GM10847 (cell line): Measurements from ENCODE around the gene CNTNAP1.
A peak's percentile ranks its signal among the peaks of the same experiment; 100 is the strongest.

Experiments
- POLR2A ChIP-seq: IDR thresholded peaks from 2 replicates; pipeline ENCODE4 v1.6.1; 2011; ENCODE audit not compliant: insufficient read length; ENCODE audit errors: extremely low read depth

The CNTNAP1 gene

DNA sequence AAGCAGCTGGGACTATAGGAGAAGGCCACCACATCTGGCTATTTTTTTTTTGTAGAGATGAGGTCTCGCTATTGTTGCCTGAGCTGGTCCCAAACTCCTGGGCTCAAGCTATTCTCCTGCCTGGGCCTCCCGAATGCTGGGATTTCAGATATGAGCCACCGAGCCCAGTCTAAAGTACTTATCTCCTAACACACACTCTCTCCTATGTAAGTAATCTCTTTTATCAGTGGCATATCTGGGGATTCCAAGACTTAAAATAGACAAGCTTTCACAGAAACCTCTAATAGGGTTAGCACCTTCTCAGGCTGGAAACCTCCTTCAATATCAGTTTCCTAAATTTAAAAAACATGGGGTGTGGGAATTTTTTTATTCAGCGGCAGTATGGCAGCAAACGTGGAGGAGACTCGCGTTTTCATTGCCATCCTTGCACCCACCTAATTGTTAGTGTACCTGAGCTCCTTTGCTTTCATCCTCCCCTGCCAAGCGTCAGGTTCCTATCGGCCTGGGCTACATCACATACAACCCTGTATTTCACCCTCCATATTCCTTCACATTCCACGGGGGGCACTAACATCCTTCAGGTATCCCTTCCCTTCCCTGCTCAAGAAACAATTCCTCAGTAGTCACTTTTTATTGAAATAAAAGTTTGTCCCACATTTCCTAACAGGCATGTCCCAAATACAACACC is 61.4 kb downstream of the CNTNAP1 start:
- TF ChIP-seq POLR2A = no peak

DNA sequence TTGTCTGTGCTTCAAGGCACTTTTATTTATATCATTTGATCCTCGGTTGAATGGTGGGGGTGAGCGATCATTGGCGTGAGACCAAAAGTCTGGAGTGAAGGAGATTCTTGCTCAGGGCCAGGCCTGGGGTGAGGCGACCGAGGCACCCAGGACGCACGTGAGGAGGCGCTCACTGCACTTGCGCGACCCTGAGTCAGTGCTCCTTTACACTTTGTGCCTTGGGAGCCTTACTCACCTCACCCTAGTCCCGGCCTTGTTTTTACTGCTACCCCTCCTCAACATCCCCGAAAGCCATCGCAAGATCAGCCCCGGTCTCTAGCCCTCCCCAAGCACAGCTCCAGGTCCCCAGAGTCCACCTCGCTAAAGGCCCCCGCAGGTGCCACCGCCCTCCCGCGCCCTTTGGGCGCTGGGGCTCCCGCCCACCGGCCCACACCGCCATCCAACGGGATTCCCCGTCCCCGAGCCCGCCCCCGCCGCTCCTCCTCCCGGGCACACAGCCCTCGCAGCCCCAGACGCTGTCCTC is 62.0 kb downstream of the CNTNAP1 start:
- no peak for TF ChIP-seq POLR2A

DNA sequence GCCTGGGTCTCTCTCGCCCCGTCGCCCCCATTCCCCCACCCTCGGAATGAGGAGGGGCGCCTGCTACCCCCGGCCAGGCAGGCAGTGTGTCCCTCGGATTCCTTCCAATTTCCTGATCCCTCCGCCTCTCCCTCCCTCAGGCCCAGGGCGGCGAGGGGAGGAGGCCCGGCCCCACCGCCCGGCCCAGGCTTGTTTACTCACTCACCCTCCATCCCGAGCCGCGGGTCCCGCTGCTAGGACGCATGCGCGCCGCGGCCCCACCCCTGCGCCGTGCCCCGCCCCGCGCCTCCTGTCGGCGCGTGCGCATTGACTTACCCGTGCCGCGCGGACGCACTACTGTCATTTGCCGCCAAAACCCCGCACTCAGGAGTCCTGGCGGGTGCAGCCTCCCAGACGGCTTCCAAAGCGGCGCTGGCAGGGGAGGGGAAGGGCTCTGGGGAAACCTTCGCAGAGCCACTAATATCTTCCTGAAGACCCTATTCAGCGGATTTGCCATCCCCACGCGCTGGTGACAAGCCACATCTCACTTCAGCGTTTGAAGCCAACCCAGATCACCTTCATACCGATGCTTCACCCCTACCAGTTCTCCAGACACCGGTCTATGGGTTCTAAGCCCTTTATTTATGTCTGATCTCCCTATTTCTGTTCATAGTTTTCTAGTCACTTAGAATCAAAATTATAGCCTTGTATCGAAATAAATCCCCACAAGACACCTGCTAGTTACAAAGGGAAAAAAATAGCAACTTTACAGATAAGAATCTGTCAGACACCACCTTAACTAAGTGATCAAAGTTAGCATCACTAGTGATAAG is 62.7 kb downstream of the CNTNAP1 start, which contains the start of gene EZH1:
Gene EZH1 (minus strand): TSS at position 235 of the 812 bp plus-strand sequence. CDS start 16,099 bp downstream, outside the sequence.
- TF ChIP-seq POLR2A = peak; percentile 44

DNA sequence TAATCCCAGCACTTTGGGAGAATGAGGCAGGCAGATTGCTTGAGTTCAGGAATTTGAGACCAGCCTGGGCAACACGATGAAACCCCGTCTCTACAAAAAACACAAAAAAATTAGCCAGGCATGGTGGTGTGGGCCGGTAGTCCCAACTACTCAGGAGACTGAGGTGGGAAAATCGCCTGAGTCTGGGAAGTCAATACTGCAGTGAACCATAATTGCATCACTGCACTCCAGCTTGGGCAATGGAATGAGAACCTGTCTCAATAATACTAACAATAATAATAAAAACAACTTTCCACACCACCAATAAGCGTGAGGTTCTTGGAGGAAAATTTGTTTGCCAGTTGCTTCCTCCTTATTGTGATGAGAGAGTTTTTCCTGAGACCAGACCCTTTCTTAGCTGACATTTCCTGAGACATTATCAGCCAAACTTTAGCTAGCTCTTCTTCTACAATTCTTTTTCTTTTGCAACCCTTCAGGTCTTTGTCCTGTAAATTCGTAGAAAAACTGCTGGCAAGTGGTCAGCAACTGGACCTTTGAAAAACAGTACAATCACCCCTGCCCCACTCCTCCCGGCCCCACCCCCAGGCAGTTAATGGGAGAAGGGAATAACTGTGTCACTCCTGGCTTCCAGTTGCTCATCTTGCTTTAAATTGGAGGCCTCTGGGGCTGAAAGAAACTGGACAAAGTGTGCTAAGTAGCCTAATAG is 66.0 kb downstream of the CNTNAP1 start:
- no peak for TF ChIP-seq POLR2A

DNA sequence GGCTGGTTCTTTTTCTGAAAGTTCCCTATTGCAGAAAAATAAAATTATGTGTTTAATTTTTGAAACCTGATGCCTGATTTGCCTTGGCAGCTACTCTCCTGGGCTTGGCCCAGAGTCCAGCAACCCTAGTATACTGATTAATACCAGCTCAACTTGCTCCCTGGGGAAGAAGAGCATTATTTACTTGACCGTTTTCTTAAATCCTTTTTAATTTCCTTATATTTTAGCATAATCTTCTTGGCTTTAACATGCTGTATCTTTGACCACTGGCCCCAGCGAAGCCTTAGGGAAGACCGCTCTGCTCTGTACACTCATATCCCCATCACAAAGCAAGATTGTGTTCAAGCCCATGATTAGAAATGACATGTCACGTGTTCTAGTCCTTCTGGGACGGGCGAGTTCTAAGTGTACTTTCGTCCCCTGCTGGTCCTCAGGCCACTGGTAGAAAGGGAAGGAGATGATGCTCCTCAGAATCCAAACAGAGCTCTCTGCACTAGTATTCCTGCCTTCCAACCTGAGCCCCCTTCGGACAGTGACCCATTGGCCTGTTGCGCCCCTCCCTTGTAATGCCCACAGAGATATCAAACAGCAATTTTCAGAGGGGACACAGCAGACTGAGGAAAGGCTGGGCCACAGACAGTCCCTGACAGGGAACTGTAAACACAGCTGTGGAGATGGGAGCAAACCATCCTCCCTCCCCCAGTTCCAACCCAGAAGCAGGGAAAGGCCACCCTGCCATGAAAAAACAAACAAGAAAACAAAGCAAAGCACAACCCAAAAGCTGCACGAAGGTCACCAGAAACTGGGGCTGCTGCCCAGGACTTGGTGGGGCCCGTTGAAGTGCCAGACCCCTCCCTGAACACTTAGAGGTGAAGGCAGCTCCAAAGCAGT is 66.8 kb downstream of the CNTNAP1 start:
- no peak for TF ChIP-seq POLR2A
